Tibial nerve (tissue), 4 donors: ENCODE data around the gene MCOLN2. TPM values are rescaled to one million over a fixed set of nuclear protein-coding genes. Genes with fewer than 3 reads are reported as not detected.

Experiments
- DNase-seq, 2 donors: peaks; one replicate each; pipeline ENCODE4 v3.0.0-alpha.2; 2019; ENCODE audit warnings: low spot score in 2 of 2
- H3K27ac ChIP-seq, 4 donors: fragments of 200-600 bp; sonication (generic) in 3 of 4; one replicate each; pipeline ENCODE4 v1.5.1; 2017 to 2019; ENCODE audit warnings: mild to moderate bottlenecking in 1 of 4
- H3K27me3 ChIP-seq, 2 donors: fragments of 200-600 bp; sonication (generic) in 1 of 2; one replicate each; pipeline versions ENCODE4 v1.5.1 to v1.6.0; 2017 to 2019
- H3K36me3 ChIP-seq, 3 donors: fragments of 200-600 bp; sonication (generic); one replicate each; pipeline ENCODE4 v1.5.1; 2018 to 2019
- H3K4me1 ChIP-seq, 4 donors: fragments of 200-600 bp; sonication (generic) in 3 of 4; one replicate each; pipeline ENCODE4 v1.5.1; 2017 to 2019
- H3K4me3 ChIP-seq, 4 donors: fragments of 200-600 bp; sonication (generic) in 3 of 4; one replicate each; pipeline ENCODE4 v1.5.1; 2017 to 2019; ENCODE audit warnings: mild to moderate bottlenecking in 1 of 4, moderate library complexity in 1 of 4
- H3K9me3 ChIP-seq, 4 donors: fragments of 200-600 bp; sonication (generic) in 3 of 4; one replicate each; pipeline ENCODE4 v1.5.1; 2017 to 2019
- CTCF ChIP-seq, 5 experiments: fragments of 200-600 bp in 3 of 5; fragments of 450-650 bp in 2 of 5; sonication (generic) in 3 of 5; IDR thresholded peaks; one replicate each; pipeline ENCODE4 v1.5.1; 2016 to 2019; ENCODE audit warnings: antibody characterized with exemption in 5 of 5, mild to moderate bottlenecking in 3 of 5, moderate library complexity in 2 of 5
- EP300 ChIP-seq, 2 donors: sonication (generic); formaldehyde crosslinking; IDR thresholded peaks; one replicate each; pipeline ENCODE4 v1.6.1; 2017; ENCODE audit warnings: antibody characterized with exemption in 2 of 2, mild to moderate bottlenecking in 1 of 2
- POLR2A ChIP-seq, 2 donors: fragments of 450-650 bp; IDR thresholded peaks; one replicate each; pipeline ENCODE4 v1.6.1; 2017; ENCODE audit warnings: antibody characterized with exemption in 2 of 2, mild to moderate bottlenecking in 2 of 2, moderate library complexity in 2 of 2
- WGBS, 2 donors: methylation state at CpG; one replicate each; pipeline ENCODE4 v1.1.5; 2018; 5-methylcytosine and 5-hydroxymethylcytosine counted together
- total RNA-seq, 4 donors: library from RNA; depleted of rRNA; stranded (reverse); fragments of >200 nt; gene quantifications; one replicate each; pipeline ENCODE4 v1.1.0, GENCODE V29; 2016

Gene MCOLN2
- total RNA-seq, 4 donors from 2014 or later, result 8.2 to 12.2 (median 9.8) TPM

- H3K4me1 ChIP-seq, result no peaks in the 10 kb centered on the region
- TF ChIP-seq POLR2A (IDR thresholded peaks at IDR 0.05) (no peak), EP300 (IDR thresholded peaks at IDR 0.05) (no peak), CTCF (IDR thresholded peaks at IDR 0.05) (no peak)
- no peak for DNase-seq
- H3K4me3 ChIP-seq, result no peak overlapping the region
- H3K27me3 ChIP-seq, result no peaks in the 10 kb centered on the region
- no peak overlapping the region for H3K27ac ChIP-seq
- no peaks in the 10 kb centered on the region for H3K36me3 ChIP-seq
- H3K9me3 ChIP-seq, result no peaks in the 10 kb centered on the region
Measured at GRCh38 chr1:84963021-84963420, 33.9 kb downstream of the MCOLN2 start.

DNA sequence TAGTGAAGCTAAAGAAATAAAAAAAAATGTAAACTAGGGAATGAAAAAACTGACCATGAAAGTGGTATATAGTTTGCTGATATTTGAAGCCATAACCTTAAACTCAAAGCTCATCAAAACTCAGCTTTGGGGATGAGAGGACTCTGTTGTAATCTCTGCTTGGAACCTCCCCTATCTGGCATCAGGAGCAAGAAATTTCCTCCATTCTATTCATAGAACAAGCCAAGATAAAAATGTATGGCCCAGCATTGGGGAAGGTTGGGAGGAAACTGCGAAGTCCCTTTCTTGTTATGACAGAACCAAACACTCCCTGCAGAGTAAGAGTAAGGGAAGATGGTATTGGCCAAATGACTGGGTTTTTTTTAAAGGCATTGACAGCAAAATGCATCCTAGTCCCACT lies 35.6 kb downstream of the MCOLN2 start:
- 83 to 94% methylated on average over 1 of the region's 1 CpG for WGBS, 2 donors
- TF ChIP-seq EP300 (IDR thresholded peaks at IDR 0.05) (no peak), CTCF (IDR thresholded peaks at IDR 0.05) (no peak), POLR2A (IDR thresholded peaks at IDR 0.05) (no peak)
- Histone ChIP-seq H3K9me3 (no peaks in the 10 kb centered on the region), H3K27me3 (no peaks in the 10 kb centered on the region), H3K36me3 (no peaks in the 10 kb centered on the region), H3K4me3 (no peak overlapping the region), H3K4me1 (no peaks in the 10 kb centered on the region), H3K27ac (no peak overlapping the region)
- DNase-seq, result no peak

GRCh38 chr1:84960371-84960770 lies 36.5 kb downstream of the MCOLN2 start:
- H3K27me3 ChIP-seq, result no peaks in the 10 kb centered on the region
- H3K36me3 ChIP-seq, result no peaks in the 10 kb centered on the region
- H3K4me3 ChIP-seq, result no peak overlapping the region
- no peak for TF ChIP-seq CTCF (IDR thresholded peaks at IDR 0.05)
- TF ChIP-seq EP300 (IDR thresholded peaks at IDR 0.05), result no peak
- no peak for TF ChIP-seq POLR2A (IDR thresholded peaks at IDR 0.05)
- no peak for DNase-seq
- H3K27ac ChIP-seq, result no peak overlapping the region
- no peaks in the 10 kb centered on the region for H3K9me3 ChIP-seq
- H3K4me1 ChIP-seq, result no peaks in the 10 kb centered on the region
- WGBS, 2 donors, result 65 to 68% methylated on average over 1 of the region's 1 CpG

GRCh38 chr1:84959294-84959693 lies 37.6 kb downstream of the MCOLN2 start:
- Histone ChIP-seq H3K27ac (no peak overlapping the region), H3K27me3 (no peaks in the 10 kb centered on the region), H3K9me3 (no peaks in the 10 kb centered on the region), H3K4me1 (no peaks in the 10 kb centered on the region), H3K36me3 (no peaks in the 10 kb centered on the region), H3K4me3 (no peak overlapping the region)
- no peak for DNase-seq
- no peak for TF ChIP-seq EP300 (IDR thresholded peaks at IDR 0.05)
- WGBS, 2 donors, result 84 to 89% methylated on average over 5 of the region's 5 CpGs

- 76 to 83% methylated on average over 1 of the region's 1 CpG for WGBS, 2 donors
- no peaks in the 10 kb centered on the region for H3K4me1 ChIP-seq
- no peak for DNase-seq
- H3K36me3 ChIP-seq, result no peaks in the 10 kb centered on the region
- TF ChIP-seq EP300 (IDR thresholded peaks at IDR 0.05), result no peak
- TF ChIP-seq CTCF (IDR thresholded peaks at IDR 0.05), result no peak
- TF ChIP-seq POLR2A (IDR thresholded peaks at IDR 0.05), result no peak
- H3K27ac ChIP-seq, result no peak overlapping the region
- H3K9me3 ChIP-seq, result no peaks in the 10 kb centered on the region
- H3K27me3 ChIP-seq, result no peaks in the 10 kb centered on the region
- H3K4me3 ChIP-seq, result no peak overlapping the region
Measured at GRCh38 chr1:84957966-84958365, 38.9 kb downstream of the MCOLN2 start.

- no peak for TF ChIP-seq EP300 (IDR thresholded peaks at IDR 0.05)
- no peak for TF ChIP-seq POLR2A (IDR thresholded peaks at IDR 0.05)
Measured at GRCh38 chr1:84956655-84957054, 40.3 kb downstream of the MCOLN2 start.

More at GRCh38 chr1:84956655-84957054, 40.3 kb downstream of the MCOLN2 start:
- no peak overlapping the region for H3K4me3 ChIP-seq
- H3K27ac ChIP-seq, result no peak overlapping the region
- H3K9me3 ChIP-seq, result no peaks in the 10 kb centered on the region
- no peaks in the 10 kb centered on the region for H3K27me3 ChIP-seq
- no peaks in the 10 kb centered on the region for H3K36me3 ChIP-seq
- WGBS, 2 donors, result 66 to 67% methylated on average over 6 of the region's 6 CpGs
- DNase-seq, result no peak
- H3K4me1 ChIP-seq, result no peaks in the 10 kb centered on the region
